ENCODE measurements around the gene LSM10.

LSM10 gene

GRCh38 chr1:36406440-36406839 lies 8.7 kb upstream of the LSM10 start:
- no peak for DNase-seq (ENCODE audit: low read depth, low spot score)
- ChIA-PET CTCF (interaction anchor here (1.2 to 2.0 kb wide), 2 partner anchors 8 to 14 kb away, joined by 4 to 6 read pairs; no protein-coding TSS in a partner anchor), POLR2A (no interaction called here)
- H3K4me3 ChIP-seq (ENCODE audit: low read depth, low read length) = no peak overlapping the region
- no peak for TF ChIP-seq CTCF (IDR thresholded peaks at IDR 0.05; ENCODE audit: insufficient read depth, low read length, missing control alignments)

- DNase-seq (ENCODE audit: low read depth, low spot score) = no peak
- no peak for TF ChIP-seq CTCF (IDR thresholded peaks at IDR 0.05; ENCODE audit: insufficient read depth, low read length, missing control alignments)
- ChIA-PET CTCF (no interaction called here), POLR2A (interaction anchor here (0.5 kb wide), 1 partner anchor 1137 kb away, joined by 3 read pairs; no protein-coding TSS in a partner anchor)
- H3K4me3 ChIP-seq (ENCODE audit: low read depth, low read length) = no peak overlapping the region
Observed at GRCh38 chr1:36402504-36402890, 4.8 kb upstream of the LSM10 start.

- DNase-seq (ENCODE audit: low read depth, low spot score) = no peak
- H3K4me3 ChIP-seq (ENCODE audit: low read depth, low read length) = no peak overlapping the region
- ChIA-PET POLR2A (interaction anchor here (0.6 to 1.5 kb wide), 3 partner anchors 15 to 59 kb away, joined by 3 to 11 read pairs (median 4); no protein-coding TSS in a partner anchor), CTCF (interaction anchor here (1.3 kb wide), 1 partner anchor 13 kb away, joined by 4 read pairs; no protein-coding TSS in a partner anchor)
- no peak for TF ChIP-seq CTCF (IDR thresholded peaks at IDR 0.05; ENCODE audit: insufficient read depth, low read length, missing control alignments)
Observed at GRCh38 chr1:36401602-36402503, 4.1 kb upstream of the LSM10 start.

GRCh38 chr1:36400825-36401601 lies 3.3 kb upstream of the LSM10 start:
- POLR2A ChIA-PET = interaction anchor here (0.7 to 1.5 kb wide), 3 partner anchors 14 to 80 kb away, joined by 3 to 11 read pairs (median 3); no protein-coding TSS in a partner anchor
- no peak overlapping the region for H3K4me3 ChIP-seq (ENCODE audit: low read depth, low read length)
- TF ChIP-seq CTCF (IDR thresholded peaks at IDR 0.05; ENCODE audit: insufficient read depth, low read length, missing control alignments) = no peak
- DNase-seq (ENCODE audit: low read depth, low spot score) = no peak
- CTCF ChIA-PET = interaction anchor here (1.0 to 1.9 kb wide), 3 partner anchors 12 to 58 kb away, joined by 4 to 8 read pairs (median 5); no protein-coding TSS in a partner anchor

- TF ChIP-seq CTCF (IDR thresholded peaks at IDR 0.05; ENCODE audit: insufficient read depth, low read length, missing control alignments) = no peak
- CTCF ChIA-PET = interaction anchor here (1.0 to 2.6 kb wide), 4 partner anchors 8 to 58 kb away, joined by 4 to 13 read pairs (median 6); no protein-coding TSS in a partner anchor
- no peak overlapping the region for H3K4me3 ChIP-seq (ENCODE audit: low read depth, low read length)
- POLR2A ChIA-PET = interaction anchor here (0.7 to 1.5 kb wide), 3 partner anchors 14 to 79 kb away, joined by 3 to 11 read pairs (median 3); no protein-coding TSS in a partner anchor
- DNase-seq (ENCODE audit: low read depth, low spot score) = no peak
Observed at GRCh38 chr1:36400514-36400824, 2.8 kb upstream of the LSM10 start.
